Right atrium auricular region (tissue), 2 donors: ENCODE data around the gene IER2. TPM values are rescaled to one million over a fixed set of nuclear protein-coding genes. Genes with fewer than 3 reads are reported as not detected.

Source experiments
- DNase-seq: peaks from one replicate; pipeline ENCODE4 v3.0.0-alpha.2; 2019; ENCODE audit warnings: low spot score
- H3K27ac ChIP-seq, 2 donors: fragments of 200-600 bp; sonication (generic); 1 replicate in 1 of 2; 2 replicates in 1 of 2; pipeline ENCODE4 v1.5.1; 2016 to 2019
- H3K27me3 ChIP-seq, 2 donors: fragments of 200-600 bp; sonication (generic); one replicate each; pipeline versions ENCODE4 v1.5.1 to v1.6.0; 2017 to 2019
- H3K36me3 ChIP-seq: fragments of 200-600 bp; sonication (generic); one replicate; pipeline ENCODE4 v1.5.1; 2016
- H3K4me1 ChIP-seq, 2 donors: fragments of 200-600 bp; sonication (generic); one replicate each; pipeline versions ENCODE4 v1.5.1 to v1.6.0; 2017 to 2019
- H3K4me3 ChIP-seq, 2 donors: fragments of 200-600 bp; sonication (generic); 1 replicate in 1 of 2; 2 replicates in 1 of 2; pipeline ENCODE4 v1.5.1; 2017 to 2019; ENCODE audit warnings: mild to moderate bottlenecking in 1 of 2, moderate library complexity in 1 of 2
- H3K9me3 ChIP-seq, 2 donors: fragments of 200-600 bp; sonication (generic); one replicate each; pipeline ENCODE4 v1.5.1; 2019
- CTCF ChIP-seq, 2 donors: fragments of 200-600 bp; sonication (generic); IDR thresholded peaks; one replicate each; pipeline ENCODE4 v1.5.1; 2019; ENCODE audit warnings: antibody characterized with exemption in 2 of 2
- total RNA-seq, 2 donors: library from RNA; depleted of rRNA; stranded (reverse); fragments of >200 nt; gene quantifications; one replicate each; pipeline ENCODE4 v1.1.0, GENCODE V29; 2016

Gene IER2
- total RNA-seq, 2 donors from 2014 or later = 35.4 to 139 TPM

DNA sequence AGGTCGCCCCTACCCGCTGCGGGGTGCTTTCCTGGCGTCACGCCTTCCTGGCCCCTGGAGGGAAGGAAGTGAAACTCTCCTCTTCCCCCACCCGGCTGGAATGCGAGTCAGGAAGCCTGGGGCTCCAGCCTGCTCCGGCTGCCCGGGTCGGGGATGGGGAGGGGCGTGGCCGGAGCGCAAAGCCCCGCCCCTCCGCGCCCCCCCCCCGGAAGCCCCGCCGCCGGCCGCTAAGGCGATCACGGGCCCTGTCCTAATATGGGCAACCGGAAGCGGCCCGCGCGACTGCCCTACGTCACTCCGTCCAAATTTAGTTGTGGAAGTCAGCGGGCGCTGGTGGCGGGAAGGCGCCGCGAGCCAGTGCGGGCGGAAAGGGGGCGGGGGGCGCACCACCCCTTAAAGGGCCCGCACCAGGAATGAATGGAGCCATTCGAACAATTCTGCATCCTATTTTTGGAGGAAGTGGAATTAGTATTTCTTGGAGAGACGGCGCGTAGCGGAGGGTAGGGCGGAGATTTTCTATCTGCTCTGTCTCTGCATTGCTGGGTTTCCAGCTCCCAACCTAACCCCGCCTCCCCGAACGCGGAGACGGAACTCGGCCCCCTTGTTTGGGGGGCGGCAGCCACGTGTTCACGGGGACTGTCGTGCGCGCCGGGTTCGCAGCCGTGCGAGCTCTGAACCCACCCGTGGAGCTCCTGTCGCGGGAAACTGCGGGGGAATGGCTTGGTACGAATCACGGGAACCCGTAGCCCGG, 1.6 kb downstream of the IER2 start:
- Histone ChIP-seq H3K9me3 (no peaks in the 10 kb centered on the region), H3K4me1 (peaks cover 0 to 49% of the 10 kb centered on the region in 2 donors)

GRCh38 chr19:13152356-13152973, 2.3 kb downstream of the IER2 start:
- peak overlapping the region; percentile 99 for H3K27ac ChIP-seq
- no peak for DNase-seq
- no peaks in the 10 kb centered on the region for H3K27me3 ChIP-seq
- no peak for TF ChIP-seq CTCF (IDR thresholded peaks at IDR 0.05)
- H3K9me3 ChIP-seq = no peaks in the 10 kb centered on the region
- no peaks in the 10 kb centered on the region for H3K36me3 ChIP-seq
- H3K4me3 ChIP-seq = peak overlapping the region; percentile 80 to 95
- peaks cover 0 to 49% of the 10 kb centered on the region in 2 donors for H3K4me1 ChIP-seq

More for the DNA sequence above, 1.6 kb downstream of the IER2 start:
- TF ChIP-seq CTCF (IDR thresholded peaks at IDR 0.05) = peak in 1 of 2 donors; percentile 10
- no peaks in the 10 kb centered on the region for H3K27me3 ChIP-seq
- H3K36me3 ChIP-seq = no peaks in the 10 kb centered on the region
- H3K4me3 ChIP-seq = peak overlapping the region; percentile 95
- peak; percentile 99 for DNase-seq
- H3K27ac ChIP-seq = peak overlapping the region; percentile 99

GRCh38 chr19:13152974-13153568, 2.9 kb downstream of the IER2 start:
- H3K36me3 ChIP-seq = no peaks in the 10 kb centered on the region
- H3K4me3 ChIP-seq = peak overlapping the region; percentile 80 to 95
- TF ChIP-seq CTCF (IDR thresholded peaks at IDR 0.05) = peak in 1 of 2 donors; percentile 46
- DNase-seq = peak; percentile 98
- no peaks in the 10 kb centered on the region for H3K9me3 ChIP-seq
- H3K4me1 ChIP-seq = peaks cover 0 to 49% of the 10 kb centered on the region in 2 donors
- no peaks in the 10 kb centered on the region for H3K27me3 ChIP-seq
- peak overlapping the region; percentile 99 for H3K27ac ChIP-seq

- Histone ChIP-seq H3K27ac (peak overlapping the region; percentile 99), H3K27me3 (no peaks in the 10 kb centered on the region), H3K9me3 (no peaks in the 10 kb centered on the region), H3K36me3 (no peaks in the 10 kb centered on the region), H3K4me1 (peaks cover 0 to 46% of the 10 kb centered on the region in 2 donors), H3K4me3 (peak overlapping the region; percentile 80 to 95)
- TF ChIP-seq CTCF (IDR thresholded peaks at IDR 0.05) = no peak
- DNase-seq = no peak
These were observed 3.5 kb downstream of the IER2 start for GRCh38 chr19:13153569-13154240.

GRCh38 chr19:13154241-13154778, 4.1 kb downstream of the IER2 start:
- peak; percentile 97 for DNase-seq
- Histone ChIP-seq H3K27me3 (no peaks in the 10 kb centered on the region), H3K4me3 (peak overlapping the region; percentile 80 to 95), H3K4me1 (peaks cover 0 to 40% of the 10 kb centered on the region in 2 donors), H3K27ac (peak overlapping the region; percentile 99), H3K9me3 (no peaks in the 10 kb centered on the region), H3K36me3 (no peaks in the 10 kb centered on the region)
- no peak for TF ChIP-seq CTCF (IDR thresholded peaks at IDR 0.05)
